ENCODE measurements around the gene AGL. TPM values are rescaled to one million over a fixed set of nuclear protein-coding genes. Genes with fewer than 3 reads are reported as not detected.

AGL gene
- total and polyA plus RNA-seq, 2 of the 4 experiments (the other 2 are of a cell fraction), result 2.4 to 7.0 TPM

DNA sequence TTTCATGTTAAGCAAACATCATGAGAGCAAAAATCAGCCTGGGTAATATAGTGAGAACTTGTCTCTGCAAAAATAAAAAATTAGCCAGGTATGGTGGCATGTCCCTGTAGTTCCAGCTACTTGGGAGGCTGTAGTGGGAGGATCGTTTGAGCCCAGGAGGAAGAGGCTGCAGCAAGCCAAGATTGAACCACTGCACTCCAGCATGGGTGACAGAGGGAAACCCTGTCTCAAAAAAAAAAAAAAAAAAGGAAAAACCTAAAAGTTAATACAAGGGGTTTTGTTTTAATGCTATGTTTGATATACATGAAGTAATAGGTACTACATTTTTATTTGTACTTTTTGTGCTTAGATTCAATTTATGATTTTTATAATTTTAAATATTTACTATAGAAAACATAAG is 92.6 kb downstream of the AGL start:
- H3K18ac ChIP-seq (ENCODE audit: low read depth, low read length), result no peak overlapping the region
- H2BK120ac ChIP-seq (ENCODE audit: low read depth, low read length), result no peak overlapping the region
- no peak overlapping the region for H4K5ac ChIP-seq (ENCODE audit: low read depth, low read length)
- dilution Hi-C loops (cut with HindIII; ENCODE audit: low sequenced_read_pairs, unreplicated experiment), result no loop called here
- H4K8ac ChIP-seq (ENCODE audit: low read depth in 2 of 2, low read length in 2 of 2), result no peak overlapping the region
- no peaks in the 10 kb centered on the region for H3K4me1 ChIP-seq (ENCODE audit: control insufficient read depth, insufficient read depth, low read length)
- H2AK5ac ChIP-seq (ENCODE audit: low read depth, low read length), result no peak overlapping the region
- H3K56ac ChIP-seq (ENCODE audit: extremely low read depth, insufficient read depth, low read length), result no peak overlapping the region
- no peak overlapping the region for H3K27ac ChIP-seq (ENCODE audit: insufficient read depth, low read length)
- no peak overlapping the region for H4K91ac ChIP-seq (ENCODE audit: insufficient read depth, low read depth, low read length)
- H3K9me1 ChIP-seq (ENCODE audit: insufficient read depth, low read length), result no peaks in the 10 kb centered on the region
- in situ Hi-C loops (cut with MboI; ENCODE audit: low sequenced_read_pairs), result no loop called here
- H3K14ac ChIP-seq (replicated peaks; ENCODE audit: low read depth, low read length), result no peak overlapping the region
- H3K4ac ChIP-seq (ENCODE audit: low read depth, low read length), result no peak overlapping the region
- intact Hi-C loops (cut with micrococcal nuclease), result no loop called here
- no peaks in the 10 kb centered on the region for H3K36me3 ChIP-seq (ENCODE audit: control insufficient read depth, insufficient read depth, low read length)
- H3K4me2 ChIP-seq (ENCODE audit: low read depth, low read length), result no peak overlapping the region
- BruUV-seq (replicated peaks), result no TSS peak
- ChIA-PET CTCF (no interaction called here), POLR2A (ENCODE audit: unreplicated experiment) (no interaction called here)
- TF ChIP-seq NFE2L2 (IDR thresholded peaks at IDR 0.05; ENCODE audit: low read depth, low read length), result no peak
- TF ChIP-seq, protein P1, sequence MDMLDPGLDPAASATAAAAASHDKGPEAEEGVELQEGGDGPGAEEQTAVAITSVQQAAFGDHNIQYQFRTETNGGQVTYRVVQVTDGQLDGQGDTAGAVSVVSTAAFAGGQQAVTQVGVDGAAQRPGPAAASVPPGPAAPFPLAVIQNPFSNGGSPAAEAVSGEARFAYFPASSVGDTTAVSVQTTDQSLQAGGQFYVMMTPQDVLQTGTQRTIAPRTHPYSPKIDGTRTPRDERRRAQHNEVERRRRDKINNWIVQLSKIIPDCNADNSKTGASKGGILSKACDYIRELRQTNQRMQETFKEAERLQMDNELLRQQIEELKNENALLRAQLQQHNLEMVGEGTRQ (IDR thresholded peaks at IDR 0.05; ENCODE audit: low read depth, low read length), result no peak
- TF ChIP-seq MAZ (IDR thresholded peaks at IDR 0.05; ENCODE audit: borderline replicate concordance, low read depth, low read length), result no peak
- TF ChIP-seq, protein P2, sequence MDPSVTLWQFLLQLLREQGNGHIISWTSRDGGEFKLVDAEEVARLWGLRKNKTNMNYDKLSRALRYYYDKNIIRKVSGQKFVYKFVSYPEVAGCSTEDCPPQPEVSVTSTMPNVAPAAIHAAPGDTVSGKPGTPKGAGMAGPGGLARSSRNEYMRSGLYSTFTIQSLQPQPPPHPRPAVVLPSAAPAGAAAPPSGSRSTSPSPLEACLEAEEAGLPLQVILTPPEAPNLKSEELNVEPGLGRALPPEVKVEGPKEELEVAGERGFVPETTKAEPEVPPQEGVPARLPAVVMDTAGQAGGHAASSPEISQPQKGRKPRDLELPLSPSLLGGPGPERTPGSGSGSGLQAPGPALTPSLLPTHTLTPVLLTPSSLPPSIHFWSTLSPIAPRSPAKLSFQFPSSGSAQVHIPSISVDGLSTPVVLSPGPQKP (IDR thresholded peaks at IDR 0.05; ENCODE audit: borderline replicate concordance, low read depth, low read length), result no peak
- no peak for TF ChIP-seq RAD21 (IDR thresholded peaks at IDR 0.05; ENCODE audit: low read length)
- no peak for TF ChIP-seq CEBPB (IDR thresholded peaks at IDR 0.05; ENCODE audit: low read depth, low read length)
- TF ChIP-seq CHD1 (IDR thresholded peaks at IDR 0.05; ENCODE audit: low read depth, low read length), result no peak
- no peaks in the 10 kb centered on the region for H3K9me3 ChIP-seq (ENCODE audit: control insufficient read depth, insufficient read depth, low read length)
- H2BK5ac ChIP-seq (ENCODE audit: low read depth, low read length, poor library complexity, severe bottlenecking), result no peak overlapping the region
- no peak for ATAC-seq (ENCODE audit: low read depth)
- no peak for DNase-seq
- no peak overlapping the region for H2BK15ac ChIP-seq (ENCODE audit: low read depth, low read length)
- H2BK20ac ChIP-seq (ENCODE audit: low read depth, low read length), result no peak overlapping the region
- no peaks in the 10 kb centered on the region for H4K20me1 ChIP-seq (ENCODE audit: insufficient read depth, low read length)
- no peak overlapping the region for H3K9ac ChIP-seq (ENCODE audit: low read depth, low read length)
- H3K79me1 ChIP-seq (ENCODE audit: low read depth in 1 of 2, low read length in 2 of 2), result no peaks in the 10 kb centered on the region
- no peaks in the 10 kb centered on the region; the same call in 1 of the 2 replicates for H3K27me3 ChIP-seq (ENCODE audit: control insufficient read depth, insufficient read depth, low read length)
- H3K4me3 ChIP-seq (ENCODE audit: insufficient read depth, low read depth, low read length), result no peak overlapping the region
- no peak overlapping the region for H2AK9ac ChIP-seq (replicated peaks; ENCODE audit: low read depth, low read length, poor library complexity)
- no CpG with 5 or more reads among the region's 1 CpG for WGBS, 2 experiments (ENCODE audit: extremely low coverage in 2 of 2, insufficient read length in 1 of 2)
- no peak overlapping the region for H2AFZ ChIP-seq (replicated peaks; ENCODE audit: low read length, poor library complexity)
- no peak overlapping the region for H3K23ac ChIP-seq (ENCODE audit: low read depth, low read length)

Measured in IMR-90 (cell line).